Measurements from ENCODE around the gene CCR7.
"Not testable (repeated sequence)": the region's sequence is repeated elsewhere in the genome, so short reads cannot be mapped to it uniquely, and the experiment has no call there.

CCR7 gene

GRCh38 chr17:40548491-40548981 lies 16.7 kb downstream of the CCR7 start:
- DNase-seq = no peak

- DNase-seq = no peak
These were observed 17.3 kb downstream of the CCR7 start for GRCh38 chr17:40547785-40548478.

- no peak for DNase-seq
These were observed 18.0 kb downstream of the CCR7 start for GRCh38 chr17:40547079-40547784.

- not testable (repeated sequence) for DNase-seq
These were observed 18.8 kb downstream of the CCR7 start for GRCh38 chr17:40546497-40546896.

GRCh38 chr17:40545660-40546059 lies 19.6 kb downstream of the CCR7 start:
- no peak for DNase-seq

GRCh38 chr17:40542558-40543411 lies 22.5 kb downstream of the CCR7 start:
- DNase-seq = peak; percentile 88

GRCh38 chr17:40541873-40542557 lies 23.3 kb downstream of the CCR7 start:
- DNase-seq = no peak

- no peak for DNase-seq
These were observed 24.0 kb downstream of the CCR7 start for GRCh38 chr17:40541060-40541872.

- DNase-seq = no peak
These were observed 24.8 kb downstream of the CCR7 start for GRCh38 chr17:40540448-40540847.

- DNase-seq = no peak
These were observed 25.4 kb downstream of the CCR7 start for GRCh38 chr17:40539711-40540411.

GRCh38 chr17:40538936-40539705 lies 26.2 kb downstream of the CCR7 start:
- no peak for DNase-seq

- no peak for DNase-seq
These were observed 27.0 kb downstream of the CCR7 start for GRCh38 chr17:40538019-40538935.

GRCh38 chr17:40536295-40537171 lies 28.7 kb downstream of the CCR7 start:
- DNase-seq = no peak

GRCh38 chr17:40535924-40536294 lies 29.4 kb downstream of the CCR7 start:
- peak; percentile 43 for DNase-seq

- DNase-seq = no peak
These were observed 29.8 kb downstream of the CCR7 start for GRCh38 chr17:40535438-40535837.

- no peak for DNase-seq
These were observed 30.7 kb downstream of the CCR7 start for GRCh38 chr17:40534371-40535189.

GRCh38 chr17:40533896-40534295 lies 31.4 kb downstream of the CCR7 start:
- no peak for DNase-seq

Data from suppressor macrophage treated with lipopolysaccharide for 4 hours (primary cell).